ENCODE results near the gene ACOT6.
"Not testable (repeated sequence)": the region's sequence is repeated elsewhere in the genome, so short reads cannot be mapped to it uniquely, and the experiment has no call there.

ACOT6 gene

DNA sequence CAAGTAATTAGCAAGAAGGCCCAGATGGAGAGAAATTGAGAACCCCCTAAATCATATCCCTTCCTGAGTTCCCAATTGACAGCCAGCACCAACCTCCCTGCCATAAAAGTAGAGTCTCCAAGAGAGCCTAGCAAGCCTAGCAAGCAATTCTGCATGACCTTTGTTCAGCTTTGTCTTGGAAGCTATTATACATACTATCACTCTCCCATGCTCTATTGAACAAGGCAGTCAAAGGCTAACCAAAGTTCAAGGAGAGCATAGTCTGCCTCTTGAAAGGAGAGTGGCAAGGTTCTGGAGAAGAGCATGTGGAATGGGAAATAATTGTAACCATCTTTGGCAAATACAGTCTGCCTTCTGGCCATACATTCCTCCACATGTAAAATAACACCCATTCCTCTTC, 12.8 kb upstream of the ACOT6 start:
- DNase-seq, result no peak

DNA sequence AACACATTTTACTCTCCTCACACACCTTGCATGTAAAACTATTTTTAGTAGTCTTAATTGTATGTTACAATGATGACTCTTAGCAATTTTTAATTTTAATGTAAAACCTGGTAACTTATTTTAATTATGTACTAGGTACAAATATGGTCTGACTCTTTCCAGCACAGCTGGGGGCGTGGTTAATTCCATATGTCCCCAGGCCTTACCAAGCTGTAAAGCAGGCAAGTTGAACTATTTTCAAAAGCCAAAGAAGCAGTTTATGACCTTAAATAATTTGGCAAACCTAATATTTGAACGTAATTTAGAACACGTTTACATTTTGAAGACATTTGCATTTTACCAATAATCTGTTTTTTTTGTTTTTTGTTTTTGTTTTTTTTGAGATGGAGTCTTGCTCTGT, 9.3 kb upstream of the ACOT6 start:
- DNase-seq, result no peak

DNA sequence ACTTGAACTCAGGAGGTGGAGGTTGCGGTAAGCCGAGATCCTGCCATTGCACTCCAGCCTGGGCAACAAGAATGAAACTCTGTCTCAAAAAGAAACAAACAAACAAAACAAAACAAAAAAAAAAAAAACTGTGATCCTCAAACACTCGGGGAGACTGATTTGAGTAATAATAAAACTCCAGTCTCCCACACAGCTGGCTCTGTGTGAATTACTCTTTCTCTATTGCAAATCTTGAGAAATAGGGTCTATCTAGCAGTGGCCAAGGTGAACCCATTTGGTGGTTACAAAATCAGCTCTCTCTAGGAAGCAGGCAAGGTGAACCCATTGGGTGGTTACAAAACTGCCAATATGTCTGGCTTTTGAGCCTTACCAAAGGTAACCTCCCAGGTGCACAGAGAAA, 6.0 kb upstream of the ACOT6 start:
- no peak for DNase-seq

DNA sequence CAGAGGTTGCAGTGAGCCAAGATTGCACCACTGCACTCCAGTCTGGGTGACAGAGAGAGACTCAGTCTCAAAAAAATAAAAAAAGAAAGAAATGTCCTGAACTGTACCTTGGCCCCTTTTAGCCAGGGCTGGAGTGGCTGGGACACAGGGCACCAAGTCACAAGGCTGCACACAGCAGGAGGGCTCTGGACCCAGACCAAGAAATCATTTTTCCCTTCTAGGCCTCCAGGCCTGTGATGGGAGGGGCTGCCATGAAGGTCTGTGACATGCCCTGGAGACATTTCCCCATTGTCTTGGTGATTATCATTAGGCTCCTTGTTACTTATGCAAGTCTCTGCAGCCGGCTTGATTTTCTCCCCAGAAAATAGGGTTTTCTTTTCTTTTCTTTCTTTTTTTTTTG, 5.1 kb upstream of the ACOT6 start:
- no peak for DNase-seq

DNA sequence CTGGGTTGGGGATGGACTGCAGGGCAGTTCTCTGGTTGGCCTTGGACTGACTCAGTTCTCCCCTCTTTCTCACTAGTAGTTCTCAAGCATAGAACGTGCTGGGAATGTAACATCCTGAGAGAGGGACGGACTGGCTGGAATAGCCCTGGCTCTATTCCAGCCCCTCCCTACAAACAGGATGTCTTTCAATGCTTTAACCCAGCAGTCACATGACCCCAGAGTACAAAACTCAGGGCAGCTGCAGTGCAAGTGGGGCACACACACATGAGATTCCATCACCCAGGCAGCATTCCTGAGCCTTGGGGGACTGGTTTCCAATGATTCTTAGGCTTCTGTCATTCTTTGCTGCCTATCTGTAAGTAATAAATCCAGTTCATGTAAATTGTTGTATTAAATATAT, 1.6 kb upstream of the ACOT6 start:
- DNase-seq, result no peak

DNA sequence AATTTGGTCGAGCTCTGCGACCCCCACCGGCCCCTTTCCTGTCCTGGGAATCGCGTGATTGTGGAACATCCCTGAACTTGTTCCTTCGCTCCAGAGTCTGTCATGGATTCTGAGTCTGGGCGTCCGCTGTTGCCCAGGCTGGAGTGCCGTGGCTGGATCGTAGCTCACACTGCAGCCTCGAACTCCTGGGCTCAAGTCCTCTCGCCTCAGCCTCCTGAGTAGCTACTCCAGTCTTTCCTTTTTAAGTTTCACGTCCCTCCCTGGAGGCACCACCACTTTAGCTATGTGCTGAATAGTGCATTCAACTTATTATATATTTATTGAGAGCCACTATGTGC, 698 bp downstream of the ACOT6 start:
- DNase-seq, result no peak

DNA sequence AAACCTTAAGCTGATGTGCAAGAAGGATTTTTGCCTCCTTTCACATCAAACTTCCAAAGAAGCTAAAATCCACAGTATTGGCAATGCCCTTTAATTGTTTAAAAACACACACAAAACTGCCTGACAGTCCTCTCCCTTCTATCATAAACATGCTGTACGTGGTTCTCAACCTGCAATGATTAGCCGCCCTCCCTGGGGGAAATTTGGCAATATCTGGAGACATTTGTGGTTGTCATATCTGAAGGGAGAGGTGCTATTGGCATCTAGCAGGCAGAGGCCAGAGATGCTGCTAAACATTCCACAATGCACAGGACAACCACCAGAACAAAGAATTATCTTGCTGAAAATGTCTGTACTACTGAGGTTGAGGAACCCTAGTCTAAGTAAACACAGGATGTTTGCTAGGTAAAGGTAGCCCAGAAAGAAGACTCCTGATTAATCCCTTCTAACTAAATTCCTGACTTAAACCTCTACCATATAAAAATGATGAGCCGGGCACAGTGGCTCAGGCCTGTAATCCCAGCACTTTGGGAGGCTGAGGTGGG, 1.2 kb downstream of the ACOT6 start:
- DNase-seq, result no peak

DNA sequence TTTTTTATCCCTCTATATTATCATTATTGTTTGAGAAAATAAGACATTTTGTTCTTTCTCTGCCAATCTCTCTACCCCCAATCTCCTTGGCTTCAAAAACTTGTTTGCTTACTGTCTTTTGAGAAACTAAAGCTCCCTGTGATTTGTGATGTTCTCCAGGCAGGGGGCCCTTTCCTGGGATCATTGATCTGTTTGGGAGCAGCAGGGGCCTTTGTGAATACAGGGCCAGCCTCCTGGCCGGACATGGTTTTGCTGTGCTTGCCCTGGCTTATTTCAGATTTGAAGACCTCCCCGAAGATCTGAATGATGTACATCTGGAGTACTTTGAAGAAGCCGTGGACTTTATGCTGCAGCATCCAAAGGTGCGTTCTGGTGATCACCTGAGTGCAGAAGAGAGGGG, 4.5 kb downstream of the ACOT6 start:
- DNase-seq, result no peak

DNA sequence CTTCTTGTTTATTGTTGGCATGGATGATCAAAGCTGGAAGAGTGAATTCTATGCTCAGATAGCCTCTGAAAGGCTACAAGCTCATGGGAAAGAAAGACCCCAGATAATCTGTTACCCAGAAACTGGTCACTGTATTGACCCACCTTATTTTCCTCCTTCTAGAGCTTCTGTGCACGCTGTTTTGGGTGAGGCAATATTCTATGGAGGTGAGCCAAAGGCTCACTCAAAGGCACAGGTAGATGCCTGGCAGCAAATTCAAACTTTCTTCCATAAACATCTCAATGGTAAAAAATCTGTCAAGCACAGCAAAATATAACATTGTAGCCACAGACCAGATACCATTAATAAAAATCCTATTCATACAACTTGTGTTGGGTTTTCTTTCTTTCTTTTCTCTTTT, 7.2 kb downstream of the ACOT6 start:
- DNase-seq, result no peak

DNA sequence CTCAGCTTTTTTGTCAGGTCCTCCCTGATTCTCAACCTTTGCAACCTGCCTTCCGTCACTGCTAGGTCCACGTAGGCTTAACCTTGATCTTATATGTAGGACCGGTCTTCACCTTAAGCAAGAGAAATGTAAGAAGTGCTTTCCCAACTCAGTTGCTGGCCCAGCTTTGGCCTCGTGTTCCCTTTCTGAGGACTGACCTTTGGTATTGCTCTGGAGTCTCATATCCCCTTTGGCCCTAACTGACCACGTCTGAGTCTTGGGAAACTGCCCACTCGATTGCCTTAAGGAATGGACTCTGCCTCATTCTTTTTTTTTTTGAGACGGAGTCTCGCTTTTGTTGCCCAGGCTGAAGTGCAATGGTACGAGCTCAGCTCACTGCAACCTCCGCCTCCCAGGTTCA, 8.0 kb downstream of the ACOT6 start:
- DNase-seq, result no peak

DNA sequence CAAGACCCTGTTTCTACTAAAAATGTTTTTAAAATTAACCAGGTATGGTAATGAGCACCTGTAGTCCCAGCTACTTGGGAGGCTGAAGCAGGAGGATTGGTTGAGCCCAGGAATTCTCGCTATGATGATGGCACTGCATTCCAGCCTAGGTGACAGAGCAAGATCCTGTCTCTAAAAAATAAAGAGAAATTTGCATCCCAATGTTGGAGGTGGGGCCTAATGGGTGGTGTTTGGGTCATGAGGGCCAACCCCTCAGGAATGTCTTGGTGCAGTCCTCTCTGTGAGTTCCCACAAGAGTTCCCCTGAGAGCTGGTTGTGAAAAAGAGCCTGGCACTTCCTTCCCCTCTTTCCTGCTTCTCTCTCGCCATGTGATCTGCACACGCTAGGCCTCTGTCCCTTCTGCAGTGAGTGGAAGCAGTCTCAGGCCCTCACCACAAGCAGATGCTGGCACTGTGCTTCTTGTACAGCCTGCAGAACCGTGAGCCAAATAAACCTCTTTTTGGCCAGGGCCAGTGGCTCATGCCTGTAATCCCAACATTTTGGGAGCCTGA, 11.3 kb downstream of the ACOT6 start:
- DNase-seq, result no peak

DNA sequence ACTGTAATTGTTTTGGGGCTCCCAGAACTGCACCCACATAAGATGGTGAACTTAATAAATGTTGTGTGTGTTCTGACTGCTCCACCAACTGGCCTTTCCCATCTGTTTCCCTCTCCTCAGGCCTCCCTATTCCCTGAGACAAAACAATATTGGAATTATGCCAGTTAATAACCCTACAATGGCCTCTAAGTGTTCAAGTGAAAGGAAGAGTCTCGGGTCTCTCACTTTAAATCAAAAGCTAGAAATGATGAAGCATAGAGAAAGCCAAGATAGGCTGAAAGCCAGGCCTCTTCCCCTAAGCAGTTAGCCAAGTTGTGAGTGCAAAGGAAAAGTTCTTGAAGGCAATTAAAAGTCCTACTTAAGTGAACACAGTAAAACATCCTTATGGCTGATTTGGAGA, 13.4 kb downstream of the ACOT6 start:
- DNase-seq, result no peak

DNA sequence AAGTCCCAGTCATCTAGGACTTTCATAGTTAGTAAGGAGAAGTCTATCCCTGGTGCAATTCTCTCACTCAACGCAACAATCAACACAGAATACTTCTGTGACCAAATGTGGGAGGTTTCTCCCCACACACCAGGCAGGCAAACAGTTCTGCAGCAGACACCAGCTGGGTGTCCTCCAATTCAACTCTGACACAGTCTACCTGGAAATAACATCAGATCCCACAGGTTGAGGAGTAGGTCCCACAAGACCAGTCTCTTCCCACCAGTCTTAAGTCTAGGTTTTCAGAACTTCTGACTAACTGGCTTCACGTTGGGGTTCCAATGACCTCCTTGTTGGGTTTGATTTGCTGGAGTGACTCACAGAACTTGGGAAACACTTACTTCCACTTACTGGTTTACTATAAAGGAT, 14.8 kb downstream of the ACOT6 start:
- DNase-seq, result no peak

DNA sequence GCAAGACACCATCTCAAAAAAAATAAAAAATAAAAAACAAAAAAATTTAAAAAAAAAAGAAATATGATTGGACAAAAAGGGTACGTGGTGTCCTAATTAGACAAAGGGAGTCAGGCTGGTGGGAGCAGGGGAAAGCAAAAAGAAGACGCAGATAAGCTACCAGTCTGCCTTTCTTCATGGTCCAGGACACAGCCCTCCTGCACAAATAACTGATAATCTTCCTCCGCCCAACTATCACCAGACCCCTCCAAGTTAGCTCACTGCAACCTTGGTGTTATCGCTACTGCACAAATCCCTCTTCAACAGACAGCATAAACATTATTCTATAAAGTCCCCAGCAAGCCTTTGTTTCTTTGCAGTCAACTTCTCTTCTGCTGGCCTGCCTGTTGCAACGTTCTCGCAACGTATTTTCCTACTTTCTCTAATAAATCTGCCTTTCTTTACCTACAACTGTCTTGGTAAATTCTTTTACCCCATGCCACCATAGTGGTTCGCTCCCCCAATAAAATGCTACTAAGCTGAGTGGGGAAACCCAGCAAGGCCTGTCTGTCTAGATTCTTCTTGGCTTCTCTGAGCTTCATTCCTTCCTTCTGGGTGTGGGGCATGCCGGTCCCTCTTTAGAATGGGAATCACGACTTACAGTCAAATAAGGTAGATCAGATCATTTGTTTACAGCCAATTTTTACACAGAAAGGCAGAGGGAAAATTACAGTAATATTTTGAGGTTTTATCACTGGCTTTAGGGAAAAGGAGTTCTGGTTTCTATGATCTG, 17.9 kb downstream of the ACOT6 start:
- no peak for DNase-seq

DNA sequence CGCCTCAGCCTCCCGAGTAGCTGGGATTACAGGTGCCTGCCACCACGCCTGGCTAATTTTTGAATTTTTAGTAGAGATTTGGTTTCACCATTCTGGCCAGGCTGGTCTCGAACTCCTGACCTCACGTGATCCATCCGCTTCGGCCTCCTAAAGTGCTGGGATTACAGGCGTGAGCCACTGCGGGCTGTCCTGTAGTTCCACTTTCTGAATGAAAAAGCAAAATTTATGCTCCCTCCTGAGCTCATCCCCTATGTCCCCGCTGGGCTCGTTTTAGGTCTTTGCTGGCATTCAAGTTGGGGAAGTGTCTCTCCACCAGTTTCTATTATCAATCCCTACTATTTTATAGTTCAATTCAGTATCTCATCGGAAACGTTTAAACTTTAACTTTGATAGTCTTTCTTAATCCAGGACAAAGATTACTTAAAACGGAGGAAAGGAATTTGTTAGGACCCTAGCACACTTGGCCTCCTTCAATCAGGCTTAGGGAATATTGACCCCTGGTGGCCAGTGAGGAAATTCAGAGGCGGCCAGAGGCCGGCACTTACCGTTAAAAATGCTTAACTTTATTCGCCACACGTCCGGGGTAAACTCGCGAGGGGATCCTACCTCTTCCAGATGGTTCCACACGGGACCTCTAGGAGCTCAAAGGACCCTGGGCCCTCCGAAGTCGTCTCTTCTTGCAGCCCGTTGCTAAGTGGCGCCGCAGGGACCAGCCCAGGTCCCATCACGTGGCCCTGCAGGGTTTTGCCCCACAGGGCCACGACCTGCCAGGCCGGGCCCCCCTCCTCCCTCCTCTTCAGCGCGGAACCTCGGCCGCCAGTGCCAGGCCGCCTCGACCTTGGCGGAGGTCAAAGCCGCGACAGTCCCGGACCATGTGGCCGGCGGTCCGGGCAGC, 21.0 kb downstream of the ACOT6 start:
- peak; percentile 80 for DNase-seq

DNA sequence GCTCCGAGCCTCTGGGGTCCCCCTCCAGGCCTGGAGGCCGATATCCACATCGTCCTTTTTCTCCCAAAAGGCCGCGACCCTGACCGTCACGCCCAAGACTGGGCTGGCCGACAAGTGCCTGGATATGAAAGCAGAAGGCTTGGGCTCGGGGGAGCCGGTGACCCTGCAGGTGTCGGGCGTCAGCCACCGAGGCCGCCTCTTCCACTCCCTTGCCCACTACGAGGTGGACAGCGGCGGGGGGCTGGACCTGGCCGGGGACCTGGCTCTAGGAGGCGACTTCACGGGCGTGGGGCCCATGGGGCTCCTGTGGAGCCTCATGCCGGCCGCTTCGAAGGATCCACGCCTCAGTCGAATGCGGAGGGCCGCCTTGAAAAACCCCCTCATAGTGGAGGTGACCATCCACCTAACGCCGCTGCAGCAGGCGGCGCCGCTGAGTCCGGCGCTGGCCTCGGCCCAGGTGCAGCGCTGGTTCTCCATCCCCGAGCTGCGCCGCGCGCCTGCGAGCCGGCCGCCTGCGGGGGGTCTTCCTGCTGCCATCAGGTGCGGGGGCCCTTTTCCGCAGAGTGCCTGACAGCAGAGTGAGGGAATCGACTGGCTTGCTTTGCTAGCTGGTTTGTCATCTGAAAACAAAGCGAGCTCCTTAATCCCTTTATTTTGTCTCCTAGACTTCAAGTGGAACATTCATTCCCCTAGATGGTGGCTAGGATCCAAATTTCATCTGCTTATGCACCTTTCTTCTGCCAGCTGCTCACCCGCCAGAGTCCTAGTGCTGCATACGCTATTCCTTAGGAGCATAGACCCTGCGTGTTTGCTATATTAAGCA, 21.9 kb downstream of the ACOT6 start:
- DNase-seq, result peak; percentile 60

DNA sequence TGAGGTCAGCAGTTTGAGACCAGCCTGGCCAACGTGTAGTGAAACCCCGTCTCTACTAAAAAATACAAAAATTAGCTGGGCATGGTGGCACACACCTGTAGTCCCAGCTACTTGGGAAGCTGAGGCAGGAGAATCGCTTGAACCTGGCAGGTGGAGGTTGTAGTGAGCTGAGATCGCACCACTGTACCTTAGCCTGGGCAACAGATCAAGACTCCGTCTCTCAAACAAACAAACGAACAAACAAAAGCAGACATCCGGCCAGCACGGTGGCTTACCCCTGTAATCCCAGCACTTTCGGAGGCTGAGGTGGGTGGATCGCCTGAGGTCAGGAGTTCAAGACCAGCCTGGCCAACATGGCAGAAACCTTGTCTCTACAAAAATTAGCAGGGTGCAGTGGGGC, 24.0 kb downstream of the ACOT6 start:
- DNase-seq, result not testable (repeated sequence)

DNA sequence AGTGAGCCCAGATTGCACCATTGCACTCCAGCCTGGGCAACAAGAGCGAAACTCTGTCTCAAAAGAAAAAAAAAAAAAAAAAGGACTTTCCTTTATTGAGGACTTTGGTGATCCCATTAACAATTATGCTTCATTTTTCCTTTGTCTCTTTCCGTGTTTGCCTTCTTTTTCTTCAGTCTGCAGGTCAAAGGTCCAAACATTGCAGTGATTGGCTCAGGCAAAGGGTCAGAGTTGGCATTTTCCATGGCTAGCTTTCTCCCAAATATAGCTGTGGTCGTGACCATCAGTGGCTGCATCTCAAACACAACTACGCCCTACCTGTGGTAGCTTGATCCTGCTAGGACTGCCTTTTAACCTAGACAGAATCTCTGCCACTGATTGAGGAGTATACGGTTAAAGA, 25.5 kb downstream of the ACOT6 start:
- DNase-seq, result no peak

DNA sequence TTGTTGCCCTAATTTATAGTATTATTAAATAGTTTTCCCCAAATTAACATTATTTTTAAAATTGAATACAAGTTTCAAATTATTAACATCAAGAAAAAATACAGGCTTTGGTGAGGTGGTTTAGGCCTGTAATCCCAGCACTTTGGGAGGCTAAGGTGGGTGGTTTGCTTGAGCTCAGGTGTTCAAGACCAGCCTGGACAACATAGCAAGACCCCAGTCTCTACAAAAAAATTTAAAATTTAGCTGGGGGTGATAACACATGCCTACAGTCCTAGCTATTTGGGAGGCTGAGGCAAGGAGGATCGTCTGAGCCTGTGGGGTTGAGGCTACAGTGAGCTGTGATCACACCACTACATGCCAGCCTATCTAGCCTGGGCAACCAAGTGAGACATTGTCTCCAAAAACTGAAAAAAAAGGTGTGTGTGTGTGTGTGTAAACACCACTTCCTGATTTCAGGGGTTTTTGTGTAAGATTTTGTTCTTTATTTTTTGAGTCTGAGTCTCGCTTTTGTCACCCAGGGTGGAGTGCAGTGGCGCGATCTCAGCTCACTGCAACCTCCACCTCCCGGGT, 28.6 kb downstream of the ACOT6 start:
- DNase-seq, result no peak

DNA sequence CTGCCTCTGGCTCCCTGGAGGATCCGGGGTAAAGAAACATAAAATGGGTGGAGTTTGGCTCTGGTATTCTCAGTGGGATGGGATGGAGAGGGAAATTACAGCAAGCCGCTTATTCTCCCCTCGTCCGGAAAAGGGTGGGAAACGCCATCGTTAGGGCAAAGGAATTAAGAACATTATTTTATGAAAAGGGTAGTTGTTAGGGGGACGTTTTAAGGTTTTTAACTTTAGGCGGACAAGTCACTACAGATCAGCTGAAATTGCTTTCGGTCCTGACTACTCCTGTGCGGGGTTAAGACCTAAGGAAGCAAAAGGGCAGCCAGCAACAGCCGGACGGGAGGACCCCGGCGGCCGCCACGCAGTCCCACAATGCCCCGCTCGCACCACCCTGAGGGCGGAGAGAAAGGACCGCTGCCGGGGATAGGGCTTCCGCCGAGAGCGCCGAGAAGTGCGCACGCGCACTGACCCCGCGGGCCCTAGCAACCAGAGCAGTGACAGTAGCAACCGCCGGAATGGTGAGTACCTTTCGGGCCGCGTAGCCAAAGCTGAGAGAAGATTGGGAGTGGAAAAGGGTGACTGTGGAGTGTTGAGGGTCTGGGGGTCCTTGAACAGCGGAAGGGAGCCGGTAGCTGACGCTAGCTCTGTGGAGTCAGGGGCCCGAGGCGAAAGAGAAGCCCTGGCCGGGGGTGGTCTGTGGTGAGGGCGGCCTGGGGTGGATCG, 32.4 kb downstream of the ACOT6 start, which contains the start of gene DNAL1:
Gene DNAL1 (plus strand): TSS at position 456 of the 717 bp plus-strand sequence. CDS start 54 bp downstream, at position 510.
- DNase-seq, result peak; percentile 95

DNA sequence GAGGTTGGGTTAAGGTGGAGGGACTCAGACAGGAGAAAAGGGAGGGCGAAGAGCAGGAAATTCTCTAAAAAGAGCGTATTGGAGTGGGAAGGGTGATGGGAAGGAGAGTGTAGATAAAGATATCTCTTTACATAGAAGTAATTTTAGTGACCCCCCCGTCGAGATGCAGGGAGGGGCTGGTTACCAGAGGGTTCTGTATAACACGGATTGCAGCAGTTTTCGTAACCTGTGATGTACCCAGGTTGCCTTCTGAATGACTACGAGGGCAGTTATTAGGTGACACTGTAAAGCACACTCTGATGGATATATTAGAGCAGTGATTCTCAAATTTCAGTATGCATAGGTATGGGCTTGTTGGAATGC, 32.9 kb downstream of the ACOT6 start:
- DNase-seq, result no peak

DNA sequence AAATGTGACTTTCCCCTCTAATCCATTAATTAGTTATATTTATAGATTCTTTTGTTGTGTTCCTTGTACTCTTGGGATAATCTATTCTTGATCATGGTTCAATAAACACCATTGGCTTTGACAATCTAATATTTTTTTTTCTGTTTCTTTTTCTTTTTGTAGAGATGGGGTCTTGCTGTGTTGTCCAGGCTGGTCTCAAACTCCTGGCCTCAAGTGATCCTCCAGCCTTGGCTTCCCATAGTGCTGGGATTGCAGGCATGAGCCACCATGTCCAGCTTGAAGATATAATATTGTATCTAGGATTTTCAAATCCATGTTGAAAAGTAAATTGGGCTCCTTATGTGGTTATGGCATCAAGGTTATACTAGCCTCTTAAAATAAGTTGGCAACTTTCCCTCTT, 38.7 kb downstream of the ACOT6 start:
- no peak for DNase-seq
